Left ventricle myocardium superior (tissue), 1 donor: ENCODE measurements around the gene FTO. TPM values are rescaled to one million over a fixed set of nuclear protein-coding genes. Genes with fewer than 3 reads are reported as not detected.
A peak's percentile ranks its signal among the peaks of the same experiment; 100 is the strongest.

Experiments used
- ATAC-seq: fragments of 200-7000 bp; cut with Tn5 transposase; one replicate; pipeline ENCODE4 v1.9.1; 2020; ENCODE audit warnings: mild to moderate bottlenecking, moderate library complexity
- DNase-seq: peaks from one replicate; pipeline ENCODE4 v3.0.0-alpha.2; 2020
- intact Hi-C: fragments of 100-400 bp; cut with micrococcal nuclease; formaldehyde crosslinking; loops from one replicate; pipeline ENCODE4 v1.11.0; 2022
- total RNA-seq: library from RNA; stranded (reverse); fragmentation: NEBNext Ultra II Directional; extraction: Animal tissue kit (Norgen Biotek cat#: 25700); gene quantifications from one replicate; pipeline ENCODE4 v1.2.1, GENCODE V29; 2021
- donor health status: DM: no; HTN: yes; CAD: no; lungs with severe emphysema.

The FTO gene
- total RNA-seq, 1 donor from 2014 or later, result 71.8 TPM

DNA sequence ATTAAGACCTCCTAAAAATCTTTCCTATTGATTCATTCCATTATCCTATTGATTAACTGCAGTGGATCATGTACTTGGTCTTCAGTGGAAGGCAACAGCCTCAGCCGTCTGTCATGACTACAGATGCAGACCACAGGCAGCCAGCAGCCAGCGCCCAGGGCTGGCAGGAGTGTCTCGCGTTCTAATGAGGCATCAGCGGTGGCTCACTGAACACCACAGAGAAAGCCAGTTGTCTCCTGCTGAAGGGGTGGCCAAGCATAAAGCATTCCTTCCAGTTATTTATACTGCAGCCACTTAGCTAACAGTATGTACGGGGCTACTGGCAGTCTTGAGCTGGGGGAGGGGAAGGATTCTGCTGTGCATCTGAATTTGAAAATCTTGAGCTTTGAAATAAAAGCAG, 368.3 kb downstream of the FTO start:
- peak; percentile 81 for ATAC-seq
- no peak for DNase-seq
- intact Hi-C loops, result no loop called here

DNA sequence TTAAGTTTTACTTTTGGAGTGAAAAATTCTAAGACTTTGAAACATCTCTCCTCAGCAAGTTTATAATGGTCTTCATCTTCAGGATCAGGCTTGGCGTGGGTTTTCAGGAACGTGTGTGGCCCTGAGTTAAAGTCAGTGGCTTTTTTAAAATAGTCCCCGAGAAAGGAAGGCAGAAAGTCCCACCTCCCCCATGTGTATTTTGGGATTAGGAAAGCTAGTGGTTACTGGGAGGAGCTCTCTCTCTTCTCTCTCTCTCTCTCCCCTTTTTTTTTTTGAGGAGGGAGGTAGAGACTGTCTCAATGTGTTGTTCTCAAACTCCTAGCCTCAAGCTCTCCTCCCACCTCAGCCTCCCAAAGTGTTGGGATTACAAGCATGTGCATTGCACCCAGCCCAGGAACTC, 369.4 kb downstream of the FTO start:
- DNase-seq, result no peak
- no peak for ATAC-seq
- intact Hi-C loops, result no loop called here

DNA sequence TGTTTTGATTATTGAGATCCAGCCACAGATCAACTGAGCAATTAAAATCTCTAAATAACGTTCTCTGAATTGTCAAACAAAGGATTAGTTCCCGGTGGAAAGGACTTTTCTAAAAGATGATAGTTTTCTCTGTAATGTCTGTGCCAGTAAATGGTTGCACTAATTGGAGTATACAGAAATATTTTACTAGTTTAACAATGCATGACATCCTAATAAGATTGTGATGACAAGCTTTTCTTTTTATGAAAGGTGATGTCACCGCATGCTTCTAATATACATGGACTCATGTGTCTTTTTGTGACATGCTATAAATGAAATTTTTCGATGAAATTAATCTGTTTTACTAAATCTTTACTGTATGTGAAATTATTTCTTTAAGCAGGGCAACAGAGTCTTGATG, 371.5 kb downstream of the FTO start:
- intact Hi-C loops, result no loop called here
- DNase-seq (no peak), ATAC-seq (no peak)

DNA sequence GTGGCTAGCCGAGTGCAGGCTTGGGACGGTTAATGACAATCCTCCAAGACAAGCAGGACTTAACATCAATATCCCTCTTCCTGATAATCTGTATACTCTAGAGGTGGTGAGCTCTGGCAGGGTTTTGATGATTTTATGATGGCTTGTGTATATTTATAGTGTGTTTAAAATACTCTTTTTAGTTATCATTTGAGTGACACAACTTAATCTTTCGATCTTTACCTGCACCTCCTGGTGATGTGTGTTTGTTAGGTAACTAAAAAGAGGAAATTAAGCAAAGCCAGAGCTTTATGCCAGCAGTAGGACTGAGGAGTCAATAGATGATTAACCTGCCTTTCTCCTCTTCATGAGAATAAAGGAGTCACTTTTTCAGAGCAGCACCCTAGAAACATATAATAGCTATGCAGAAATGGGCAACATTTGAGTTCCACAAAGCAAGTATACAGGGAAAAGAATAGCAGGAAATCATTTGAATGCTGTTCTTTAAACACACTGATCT, 372.1 kb downstream of the FTO start:
- ATAC-seq, result no peak
- intact Hi-C loops, result no loop called here
- no peak for DNase-seq

DNA sequence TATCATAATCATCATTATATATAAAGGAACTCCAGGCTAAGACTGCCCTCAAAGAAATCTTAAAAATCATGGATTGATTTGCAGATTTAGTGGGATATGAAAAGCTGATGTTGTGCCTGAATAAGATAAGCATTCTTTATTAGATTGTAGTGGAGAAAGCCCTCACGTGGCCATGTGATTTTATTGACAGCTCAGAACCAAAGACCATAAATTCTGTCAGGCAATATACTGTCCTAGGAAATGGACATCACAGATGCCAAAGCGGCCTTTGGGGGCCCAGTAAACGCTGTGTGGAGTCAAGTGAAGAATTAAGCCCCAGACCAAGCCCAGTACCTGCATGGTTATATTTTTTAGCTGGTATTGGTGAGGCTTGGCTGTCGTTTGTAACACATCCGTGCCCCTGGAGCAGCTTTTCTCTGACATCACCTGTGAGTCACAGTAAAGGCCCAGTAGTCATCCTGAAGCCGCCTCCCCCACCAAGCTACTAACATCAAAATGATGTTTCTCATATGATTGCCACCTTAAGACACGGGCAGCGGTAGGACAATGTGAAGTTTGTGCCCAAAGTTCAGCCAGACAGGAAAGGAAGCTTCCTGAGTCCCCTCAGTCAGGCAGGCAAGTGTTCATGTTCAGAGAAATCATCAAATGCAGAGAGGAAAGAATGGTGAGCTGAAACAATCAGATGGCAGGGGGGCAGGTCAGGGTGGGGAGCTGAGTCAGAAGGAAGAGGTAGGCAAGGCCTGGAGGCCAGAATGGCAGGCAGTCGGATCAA, 373.3 kb downstream of the FTO start:
- intact Hi-C loops, result no loop called here
- no peak for ATAC-seq

DNA sequence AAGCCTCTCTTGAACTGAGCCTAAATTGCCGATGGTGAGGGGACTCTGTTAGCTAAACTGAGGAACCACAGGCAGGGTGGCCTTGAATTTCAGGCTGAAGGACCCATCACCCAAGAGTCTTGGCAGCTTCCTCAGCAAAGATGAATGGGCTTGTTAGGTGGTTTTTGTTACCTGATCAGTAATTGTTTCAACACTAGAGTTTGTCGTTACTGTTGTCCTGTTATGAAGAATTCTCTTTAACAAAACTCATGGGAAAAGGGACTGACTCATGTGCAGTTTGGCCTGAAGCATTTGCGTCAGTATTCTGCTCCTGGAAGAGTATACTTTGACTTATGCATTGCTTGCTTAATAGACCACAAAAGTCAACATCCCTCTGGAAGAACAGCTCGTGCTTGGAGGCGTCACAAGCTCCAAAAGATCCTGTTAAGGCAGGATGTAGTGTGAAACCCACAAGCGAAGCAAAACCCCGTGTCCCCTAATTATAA, 376.6 kb downstream of the FTO start:
- no peak for ATAC-seq
- DNase-seq, result no peak
- intact Hi-C loops, result no loop called here

More for the DNA sequence above, 373.3 kb downstream of the FTO start:
- DNase-seq, result no peak

DNA sequence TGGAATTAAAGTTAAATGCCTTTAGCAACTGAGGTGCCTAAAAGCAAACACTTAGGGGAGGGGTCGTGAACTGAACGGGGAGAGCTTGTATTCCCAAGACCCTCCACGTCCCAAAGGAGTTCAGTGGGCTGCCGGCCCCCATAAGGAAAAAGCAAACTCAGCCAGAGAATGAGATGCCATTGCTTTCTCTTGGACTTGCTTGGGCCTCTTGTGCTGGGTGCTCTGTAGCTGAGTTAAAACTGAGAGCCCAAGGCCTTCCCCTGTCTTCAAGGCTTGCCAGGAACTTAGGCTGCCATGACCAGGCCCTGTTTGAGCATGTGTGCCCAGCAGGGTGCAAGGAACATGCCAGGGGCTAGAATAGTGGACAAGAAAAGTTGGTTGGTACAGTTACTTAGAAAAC, 382.8 kb downstream of the FTO start:
- intact Hi-C loops, result no loop called here
- DNase-seq (no peak), ATAC-seq (no peak)

DNA sequence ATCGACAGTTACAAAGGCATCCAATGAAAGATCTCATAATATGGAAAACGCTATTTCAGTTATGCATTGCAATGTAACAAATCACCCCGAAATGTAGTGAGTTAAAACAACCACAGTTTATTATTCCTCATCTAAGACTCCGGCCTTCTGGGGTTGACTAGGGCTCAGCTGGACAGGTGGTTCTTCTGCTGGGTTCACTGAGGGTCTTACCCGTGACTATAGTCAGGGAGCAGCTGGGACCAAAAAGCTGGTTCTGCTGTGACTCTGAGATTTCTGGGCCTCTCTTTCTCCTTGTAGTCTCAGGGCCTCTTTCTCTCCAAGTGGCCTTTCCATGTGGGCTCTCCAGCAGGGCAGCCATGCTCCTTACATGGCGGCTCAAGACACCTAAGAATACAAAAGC, 386.6 kb downstream of the FTO start:
- DNase-seq (no peak), ATAC-seq (no peak)
- intact Hi-C loops, result no loop called here

DNA sequence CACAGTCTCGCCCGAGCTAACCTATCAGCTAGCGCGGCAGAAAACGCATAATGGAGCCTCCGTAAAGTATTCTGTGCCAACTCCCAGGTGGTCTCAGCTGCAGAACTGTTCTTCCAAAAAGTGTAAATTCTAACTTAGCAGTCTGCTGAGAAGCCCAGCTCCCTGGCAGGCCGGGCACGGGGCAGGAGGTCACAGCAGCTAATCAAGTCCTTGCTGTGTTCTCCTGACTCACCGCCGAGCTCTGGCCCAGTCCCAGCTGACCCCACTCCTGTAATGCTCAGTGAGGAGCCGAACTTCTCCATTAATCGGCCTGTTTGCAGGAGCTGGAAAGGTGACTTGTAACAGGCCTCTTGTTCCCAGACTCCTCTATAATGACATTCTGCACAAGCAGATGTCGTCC, 389.3 kb downstream of the FTO start:
- DNase-seq (no peak), ATAC-seq (no peak)
- intact Hi-C loops, result no loop called here

DNA sequence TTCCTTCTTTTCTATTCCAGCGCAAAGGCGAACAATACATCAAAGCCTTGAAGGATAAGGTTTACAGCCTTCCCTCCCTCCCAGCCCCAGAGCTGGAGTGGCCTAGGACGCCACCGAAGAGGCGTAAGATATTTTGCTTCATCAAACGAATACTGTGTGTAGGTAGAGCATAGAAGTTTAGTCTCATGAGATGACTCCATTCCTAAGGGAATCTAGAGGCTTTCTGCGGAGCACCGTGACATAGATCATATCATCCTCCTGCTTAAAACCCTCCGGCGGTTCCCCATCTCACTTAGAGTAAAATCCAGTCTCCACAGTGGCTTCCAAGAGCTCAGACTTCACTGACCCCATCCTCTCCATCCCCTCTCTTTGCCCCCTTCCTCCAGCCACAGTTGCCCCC, 390.7 kb downstream of the FTO start:
- intact Hi-C loops, result no loop called here
- ATAC-seq (no peak), DNase-seq (no peak)

DNA sequence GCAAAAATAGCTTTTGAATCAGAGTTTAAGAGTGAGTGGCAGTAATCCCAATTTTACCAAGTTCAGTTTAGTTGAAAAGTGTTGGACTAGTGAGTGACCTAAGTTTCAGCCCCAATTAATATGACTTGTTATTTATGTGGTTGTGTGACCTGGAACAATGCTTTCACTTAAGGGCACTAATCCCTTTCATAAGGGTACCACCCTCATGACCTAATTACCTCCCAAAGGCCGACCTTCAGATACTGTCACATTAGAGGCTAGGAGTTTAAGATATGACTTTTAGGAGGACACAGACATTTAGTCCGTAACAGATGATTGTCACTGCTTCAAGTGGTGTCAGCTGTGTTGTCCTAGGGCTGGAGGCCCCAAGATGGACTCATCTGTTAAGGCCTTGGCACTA, 392.7 kb downstream of the FTO start:
- DNase-seq (no peak), ATAC-seq (no peak)
- intact Hi-C loops, result no loop called here

DNA sequence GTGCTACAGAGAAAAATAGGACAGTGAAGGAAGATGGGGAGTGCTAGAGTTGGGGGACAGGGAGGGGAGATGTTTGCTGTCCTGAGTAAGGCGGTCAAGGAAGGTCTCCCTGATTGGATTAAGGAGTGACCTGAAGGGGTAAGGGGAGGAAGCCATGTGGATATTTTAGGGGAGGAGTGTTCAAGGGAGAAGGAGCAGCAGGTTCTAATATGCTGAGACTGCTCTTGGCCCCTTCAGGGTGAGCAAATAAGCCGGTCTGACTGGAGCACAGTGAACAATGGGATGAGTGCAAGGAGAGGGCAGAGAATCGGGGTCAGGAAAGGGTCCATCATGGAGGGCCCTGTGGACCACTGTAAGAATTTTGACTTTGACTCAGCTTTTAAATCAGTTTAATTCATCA, 393.8 kb downstream of the FTO start:
- DNase-seq (no peak), ATAC-seq (no peak)
- intact Hi-C loops, result no loop called here

DNA sequence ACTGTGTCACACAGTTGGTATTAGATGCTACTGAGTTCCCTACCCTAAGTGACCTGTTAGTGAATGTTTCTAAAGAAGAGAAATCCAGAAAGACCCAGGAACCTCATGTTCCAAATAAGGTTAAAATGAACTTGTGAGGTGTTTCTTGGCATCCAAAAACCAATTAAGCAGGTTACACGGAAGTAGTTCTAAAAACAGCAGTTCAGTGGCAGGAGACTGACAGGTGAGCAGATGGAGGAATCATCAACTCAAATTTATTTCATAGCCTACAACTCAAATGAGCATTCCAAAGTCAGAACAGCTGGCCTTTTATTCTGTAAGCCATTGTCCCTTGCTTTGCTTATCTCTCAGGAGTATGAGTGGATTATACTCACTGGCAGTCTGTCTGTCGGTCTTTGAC, 394.3 kb downstream of the FTO start:
- no peak for ATAC-seq
- intact Hi-C loops, result no loop called here
- DNase-seq, result no peak

DNA sequence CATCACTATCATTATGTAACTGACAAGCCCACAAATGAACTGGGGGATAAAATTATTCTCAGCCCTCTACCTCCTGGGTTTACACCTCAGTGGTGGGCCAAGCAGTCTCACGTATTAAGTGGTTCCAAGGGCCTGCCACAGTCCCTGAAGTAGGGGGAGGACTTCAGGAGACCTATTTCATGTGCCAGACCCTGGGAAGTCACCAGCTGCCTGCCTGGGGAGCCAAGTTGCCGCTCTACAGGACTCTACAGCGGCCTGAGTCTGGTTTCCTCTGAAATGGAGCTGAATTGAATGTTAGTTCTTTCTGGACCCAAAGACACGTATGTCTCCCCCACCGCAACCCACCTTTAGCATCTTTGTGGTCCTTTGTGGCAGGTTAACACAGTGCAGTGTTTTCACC, 395.7 kb downstream of the FTO start:
- no peak for ATAC-seq
- no peak for DNase-seq
- intact Hi-C loops, result no loop called here

DNA sequence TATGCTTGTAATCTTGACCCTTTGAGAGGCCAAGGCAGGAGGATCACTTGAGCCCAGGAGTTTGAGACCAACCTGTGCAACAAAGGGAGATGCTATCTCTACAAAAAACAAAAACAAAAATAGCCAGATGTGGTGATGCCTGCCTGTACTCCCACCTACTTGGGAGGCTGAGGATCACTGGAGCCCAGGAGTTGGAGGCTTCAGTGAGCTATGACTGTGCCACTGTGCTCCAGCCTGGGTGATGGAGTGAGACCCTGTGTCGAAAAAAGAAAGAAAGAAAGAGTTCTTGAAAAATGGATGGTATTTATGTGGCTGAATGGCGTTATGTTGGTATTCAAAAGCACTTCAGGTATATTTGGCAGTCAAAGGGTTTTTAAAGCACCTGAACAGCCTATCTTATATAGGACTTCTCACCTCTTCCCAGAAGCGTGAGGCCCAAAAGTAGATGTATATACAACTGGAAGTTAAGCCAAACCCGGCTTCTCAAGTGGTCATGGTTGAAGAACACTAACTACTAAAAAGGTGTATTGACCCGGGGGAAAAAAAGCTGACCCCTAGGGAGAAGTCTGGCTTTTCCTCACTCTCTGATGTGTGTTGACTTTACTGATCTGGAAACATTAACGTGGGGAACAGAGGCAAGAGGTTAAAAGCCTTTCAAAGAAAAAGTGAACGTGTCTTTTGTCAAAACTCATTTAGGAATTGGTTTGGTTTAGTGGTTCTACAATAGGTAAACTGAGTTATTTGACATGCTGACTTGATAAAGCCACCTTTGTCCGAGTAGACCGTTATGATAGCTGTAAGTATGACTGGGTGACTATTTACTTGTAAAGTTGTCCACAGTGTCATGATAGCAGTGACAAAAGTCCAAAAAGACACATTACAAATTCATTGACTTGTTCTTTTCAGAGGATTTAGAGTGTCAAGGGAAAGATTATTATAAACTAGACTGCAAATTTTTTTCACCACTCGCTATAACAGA, 399.2 kb downstream of the FTO start:
- intact Hi-C loops, result no loop called here
- ATAC-seq (no peak), DNase-seq (no peak)

DNA sequence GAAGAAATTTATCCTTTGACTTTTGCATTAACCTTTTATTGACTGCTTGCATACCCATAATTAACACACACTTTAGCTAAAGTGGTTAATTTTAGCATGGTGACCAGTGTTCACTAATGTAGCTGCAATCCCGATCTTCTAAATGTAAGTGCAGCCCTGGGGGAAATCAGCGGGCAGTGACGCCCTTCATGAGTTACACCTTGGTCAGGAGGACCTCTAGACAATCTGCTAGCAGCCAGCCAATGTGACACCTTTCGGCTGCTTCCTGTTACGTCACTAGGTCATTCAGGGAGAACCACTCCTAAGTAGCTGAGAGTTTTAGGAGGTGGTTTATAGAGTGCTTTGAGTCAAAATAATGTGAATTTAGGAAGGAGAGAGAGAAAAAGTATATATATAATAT, 402.1 kb downstream of the FTO start:
- no peak for DNase-seq
- intact Hi-C loops, result no loop called here
- no peak for ATAC-seq

DNA sequence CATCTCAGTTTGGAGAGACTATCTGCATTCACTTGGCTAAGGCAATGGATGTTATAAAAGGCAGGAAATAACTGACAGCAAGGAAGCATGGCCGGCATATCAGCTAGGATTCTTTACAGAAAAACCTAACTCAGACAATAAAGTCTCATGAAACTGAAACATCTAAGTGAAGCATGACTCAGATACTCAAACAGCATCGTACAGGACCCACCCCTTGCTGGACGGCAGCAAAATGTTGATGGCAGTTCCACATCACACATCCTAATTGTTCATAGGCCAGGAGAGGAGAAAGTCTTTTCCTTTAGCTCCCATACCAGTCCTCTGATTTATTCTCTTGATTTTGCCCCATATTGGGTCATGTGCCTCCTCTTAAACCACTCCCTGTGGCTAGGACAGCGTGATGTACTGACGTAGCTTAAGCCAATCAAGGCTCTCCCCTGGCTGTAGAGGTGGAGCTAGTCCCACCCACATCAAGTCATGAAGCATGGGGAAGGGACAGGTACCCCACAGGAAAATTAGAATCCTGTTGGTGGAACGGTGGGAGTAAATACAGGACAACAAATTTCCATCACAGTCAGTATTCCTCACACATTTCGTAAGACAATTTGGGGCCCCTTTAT, 403.7 kb downstream of the FTO start:
- intact Hi-C loops, result no loop called here
- DNase-seq, result no peak
- ATAC-seq, result no peak

DNA sequence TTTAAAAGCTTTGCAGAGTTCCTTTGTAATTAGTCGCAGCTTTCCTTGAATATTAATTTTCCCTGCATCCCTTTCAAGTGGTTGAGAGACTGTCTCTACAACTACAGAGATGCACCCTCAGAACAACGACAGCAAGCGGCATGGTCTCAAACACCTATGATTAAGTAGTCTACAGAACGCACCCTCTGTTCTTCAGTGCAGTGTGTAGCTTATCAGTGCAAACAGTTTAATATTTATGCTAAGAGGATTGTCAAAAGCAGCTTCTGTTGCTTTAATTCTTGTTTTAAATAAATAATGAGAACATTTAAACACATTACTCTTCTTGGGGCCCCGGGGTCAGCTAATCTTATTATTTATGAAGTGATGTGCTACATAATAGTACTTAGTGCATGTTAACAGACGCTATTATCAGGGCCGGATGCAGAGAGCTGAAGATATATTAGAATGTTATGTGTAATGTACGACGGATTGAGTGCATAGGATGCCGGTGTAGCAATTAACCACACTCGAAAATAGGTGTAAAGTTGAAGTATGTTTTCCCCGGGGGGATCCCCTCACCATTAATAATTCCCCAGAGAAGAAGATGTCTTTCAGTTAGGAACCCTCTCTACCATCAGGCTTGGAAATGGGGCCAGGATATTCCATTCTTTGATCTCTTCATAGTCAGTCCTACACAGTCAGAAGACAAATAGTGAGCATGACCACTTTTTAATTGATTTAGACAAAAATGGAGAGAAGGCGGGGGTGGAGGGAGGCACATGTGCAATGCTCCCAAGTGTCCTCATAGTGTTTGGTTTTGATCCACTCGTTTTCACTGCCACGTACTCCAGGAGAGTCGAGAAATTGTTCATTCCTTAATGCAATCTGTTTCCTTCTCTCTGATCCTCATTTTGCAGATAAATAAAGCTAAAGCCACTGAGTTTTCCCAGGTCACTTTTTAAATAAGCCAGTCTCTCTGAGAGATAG, 406.3 kb downstream of the FTO start:
- no peak for ATAC-seq
- intact Hi-C loops, result no loop called here

More for the DNA sequence above, 406.3 kb downstream of the FTO start:
- no peak for DNase-seq
